NCI-H1417 (cell line): ENCODE measurements around the gene ANKRD6.
A peak's percentile ranks its signal among the peaks of the same experiment; 100 is the strongest.

Source experiments
- DNase-seq, 3 experiments: peaks; one replicate each; lab custom pipeline; 2025; lab: John Stamatoyannopoulos, UW

Gene ANKRD6

DNA sequence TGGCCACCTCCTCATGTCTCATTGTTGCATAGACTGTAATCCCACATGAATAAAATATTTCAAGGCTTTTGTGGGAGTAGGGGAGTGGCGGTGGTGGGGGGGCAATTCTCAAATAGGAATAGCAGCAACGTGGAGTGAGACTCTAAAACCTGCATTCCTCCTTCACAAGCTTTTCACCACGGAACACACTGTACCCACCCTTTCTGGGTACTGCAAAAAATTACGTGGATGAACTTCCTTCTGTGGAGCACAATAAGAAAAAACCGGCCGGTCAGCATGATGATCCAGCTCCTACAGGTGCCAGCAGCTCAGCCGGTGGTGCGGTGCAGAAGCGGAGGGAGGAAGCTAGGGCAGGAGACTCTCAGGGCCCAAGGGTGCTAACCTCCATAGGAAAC lies 19.9 kb upstream of the ANKRD6 start:
- DNase-seq = peak in 2 of 3 experiments; percentile 37 to 62

DNA sequence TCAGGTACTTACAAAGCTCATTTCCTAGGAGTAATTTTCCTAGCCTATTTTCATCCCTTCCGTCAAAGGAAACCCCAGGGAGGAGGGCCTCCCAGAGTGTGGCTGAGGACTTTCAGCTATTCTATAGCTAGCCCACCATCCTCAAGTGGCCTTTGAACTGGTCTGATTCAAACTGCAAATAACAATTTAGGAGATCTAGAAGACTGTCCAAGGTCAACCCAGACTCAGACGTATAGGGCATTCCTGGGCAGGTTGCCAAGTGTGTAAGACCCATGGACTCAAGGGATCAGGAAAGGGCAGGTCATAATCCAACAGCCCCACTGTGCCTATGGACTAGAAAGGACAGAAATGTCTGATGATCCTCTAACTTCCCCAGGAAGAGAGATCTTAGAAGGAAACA lies 18.7 kb upstream of the ANKRD6 start:
- no peak for DNase-seq

DNA sequence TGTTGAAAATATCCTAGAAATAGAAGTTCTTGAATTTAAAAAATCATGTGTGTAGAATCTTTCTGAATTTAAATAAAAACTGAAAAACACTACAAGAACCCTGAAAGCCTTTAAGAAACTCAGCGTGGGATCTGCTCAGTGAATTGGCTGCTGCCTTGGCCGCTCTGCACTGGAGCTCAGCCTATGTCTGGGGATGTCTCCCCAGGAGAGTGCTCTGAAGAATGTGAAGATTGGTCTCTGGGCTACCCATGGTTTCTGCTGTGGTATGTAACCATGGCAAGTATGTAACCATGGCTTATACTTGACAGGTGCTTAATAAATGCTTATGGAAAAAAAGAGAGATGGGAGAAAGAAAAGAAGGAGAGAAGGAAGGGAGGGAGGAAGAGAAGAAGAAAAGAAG lies 17.8 kb upstream of the ANKRD6 start:
- DNase-seq = no peak

DNA sequence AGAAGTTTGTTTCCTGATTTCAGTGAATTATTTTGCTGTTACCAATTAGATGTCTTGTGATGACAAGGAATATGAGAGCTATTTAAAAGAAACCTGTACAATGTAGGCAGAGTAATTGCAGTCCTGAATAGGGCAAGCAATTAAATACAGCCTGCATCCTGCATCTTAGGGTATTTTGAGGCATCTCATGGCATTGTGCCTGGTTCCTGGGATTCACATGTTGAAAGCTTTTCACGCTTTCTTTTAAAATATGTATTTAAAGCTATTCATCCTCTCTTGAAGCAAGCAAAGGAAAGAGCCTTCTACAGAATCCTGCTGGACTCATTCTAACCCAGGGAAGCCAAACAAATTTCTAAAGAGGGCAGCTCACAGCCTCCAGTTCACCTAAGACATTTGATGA lies 16.2 kb upstream of the ANKRD6 start:
- peak in 1 of 3 experiments; percentile 28 for DNase-seq

DNA sequence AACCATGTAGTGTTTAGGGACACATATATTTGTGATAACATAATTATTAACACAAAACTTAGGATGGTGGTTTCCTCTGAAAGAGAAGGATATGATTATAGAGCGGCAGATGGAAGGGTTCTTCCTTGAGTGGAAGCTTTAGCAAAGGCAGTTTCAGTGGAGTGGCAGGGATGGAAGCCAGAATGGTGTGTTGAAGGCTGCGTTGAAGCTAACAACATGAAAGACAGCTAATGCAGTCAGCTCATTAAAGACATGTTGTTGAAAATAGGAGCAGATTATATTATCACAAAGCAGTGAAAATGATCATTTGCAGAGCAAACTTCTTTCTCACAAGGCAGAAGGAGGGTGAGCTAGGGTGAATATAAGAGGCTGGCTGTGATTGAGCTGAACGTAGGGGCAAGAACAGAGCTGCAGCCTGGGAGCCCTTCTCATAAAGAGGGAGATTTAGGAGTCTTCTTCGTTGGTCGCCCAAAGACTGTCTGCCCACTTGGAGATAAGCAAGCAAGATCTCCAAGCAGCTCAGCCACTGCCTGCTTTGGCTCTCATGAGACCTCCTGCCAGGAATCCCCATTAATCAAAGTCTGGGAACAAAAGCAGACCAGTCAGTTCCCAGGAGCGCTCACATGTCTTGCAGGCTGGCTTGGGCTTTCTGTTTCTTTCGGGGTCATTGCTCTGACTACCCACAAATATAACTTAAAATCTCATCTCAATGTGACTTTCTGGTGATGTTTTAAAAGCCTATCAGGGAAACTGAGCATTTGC lies 2.6 kb upstream of the ANKRD6 start:
- DNase-seq = peak; percentile 67 to 91 (median 71)

DNA sequence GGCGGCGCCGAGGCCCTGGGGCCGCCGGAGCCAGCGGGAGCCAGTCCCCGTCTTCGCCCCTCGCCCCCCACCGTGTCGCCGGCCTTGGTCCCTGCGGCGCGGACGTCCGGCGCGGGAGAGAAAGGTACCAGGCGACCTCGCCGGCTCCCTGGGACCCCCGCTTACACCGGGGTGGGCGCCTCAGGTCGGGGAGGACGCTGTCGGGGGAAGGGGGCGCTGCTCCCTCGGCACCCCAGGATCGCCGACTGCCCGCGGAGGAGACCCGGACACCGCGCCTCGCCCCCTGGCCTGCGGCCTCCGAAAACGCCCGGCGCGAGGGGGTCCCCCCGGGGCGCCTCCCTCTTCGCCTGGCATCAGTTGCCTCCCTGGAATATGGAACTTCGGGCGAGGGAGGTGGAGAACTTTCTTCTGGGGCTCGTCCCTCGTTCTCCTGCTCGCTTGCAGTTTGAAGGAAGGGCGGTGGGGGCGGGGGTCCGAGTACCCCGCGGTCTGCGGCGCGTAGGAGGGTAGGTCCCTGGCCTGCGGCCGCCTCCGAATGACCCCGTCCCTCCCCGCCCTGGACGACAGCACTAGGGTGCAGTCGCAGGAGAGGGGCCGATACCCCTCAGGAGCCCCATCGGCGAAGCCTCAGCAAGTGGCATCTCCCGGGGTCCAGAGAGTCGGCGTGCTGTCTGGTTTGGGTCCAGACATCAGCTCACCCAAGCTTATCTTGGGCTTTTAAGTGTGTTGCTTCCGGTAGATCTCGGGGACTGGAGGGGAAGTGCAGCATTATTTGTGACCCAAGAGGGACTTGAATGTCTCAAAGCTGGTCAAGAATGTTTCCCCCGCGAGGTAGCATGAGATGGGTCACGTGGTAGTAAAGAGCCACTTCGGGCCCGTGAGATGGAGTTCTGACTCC lies 549 bp downstream of the ANKRD6 start:
- peak; percentile 66 to 74 (median 73) for DNase-seq

DNA sequence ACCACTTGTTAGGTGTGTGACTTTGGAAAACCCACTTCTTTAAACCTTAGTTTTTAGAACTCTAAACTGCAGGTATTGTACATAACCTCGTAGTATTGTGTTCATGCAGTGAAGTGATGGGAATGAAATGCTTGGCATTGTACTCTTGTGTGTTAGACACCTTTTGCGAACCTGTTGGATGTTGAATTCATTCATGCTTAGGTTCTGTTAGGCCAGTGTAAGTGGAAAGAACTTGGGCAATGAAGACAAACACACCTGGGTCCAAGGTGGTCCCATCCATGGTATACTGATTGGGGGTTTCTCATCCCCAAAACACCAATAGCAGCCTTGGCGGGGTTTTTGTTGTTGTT lies 1.2 kb downstream of the ANKRD6 start:
- no peak for DNase-seq

DNA sequence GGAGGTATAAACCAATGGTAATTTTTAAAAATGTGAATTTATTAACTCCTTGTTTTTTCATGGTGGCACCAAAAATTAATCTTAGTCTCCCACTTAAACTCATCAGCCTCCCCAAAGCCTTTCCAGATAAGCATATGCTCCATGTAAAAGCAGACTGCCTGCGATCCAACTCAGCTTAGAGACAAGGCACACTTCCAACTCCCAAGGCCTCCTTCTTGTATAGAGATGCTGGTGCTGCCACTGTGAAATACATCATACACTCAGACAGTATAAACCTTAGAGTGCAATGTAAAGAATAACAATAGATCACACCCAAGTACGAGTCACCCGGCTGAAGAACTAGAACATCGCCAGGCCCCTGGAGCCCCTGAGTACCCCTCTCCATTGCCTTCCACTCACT lies 2.0 kb downstream of the ANKRD6 start:
- no peak for DNase-seq

DNA sequence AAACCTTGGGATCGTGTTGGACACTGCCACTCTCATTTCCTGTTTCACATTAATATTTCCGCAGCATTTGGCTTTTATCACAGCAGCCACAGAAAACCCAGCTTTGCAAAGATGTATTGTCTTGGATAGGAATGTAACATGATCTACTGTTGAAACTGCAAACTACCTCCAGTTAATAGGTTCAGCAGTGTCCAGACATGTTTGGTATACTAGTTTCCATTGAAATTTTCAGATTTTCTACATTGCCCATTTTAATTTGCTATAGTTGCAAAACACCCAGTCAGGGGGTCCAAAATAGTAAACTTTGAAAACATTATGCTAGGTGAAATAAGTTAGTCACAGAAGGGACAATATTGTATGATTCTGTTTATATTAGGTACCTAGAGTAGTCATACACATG lies 3.3 kb downstream of the ANKRD6 start:
- DNase-seq = peak in 2 of 3 experiments; percentile 10 to 22

DNA sequence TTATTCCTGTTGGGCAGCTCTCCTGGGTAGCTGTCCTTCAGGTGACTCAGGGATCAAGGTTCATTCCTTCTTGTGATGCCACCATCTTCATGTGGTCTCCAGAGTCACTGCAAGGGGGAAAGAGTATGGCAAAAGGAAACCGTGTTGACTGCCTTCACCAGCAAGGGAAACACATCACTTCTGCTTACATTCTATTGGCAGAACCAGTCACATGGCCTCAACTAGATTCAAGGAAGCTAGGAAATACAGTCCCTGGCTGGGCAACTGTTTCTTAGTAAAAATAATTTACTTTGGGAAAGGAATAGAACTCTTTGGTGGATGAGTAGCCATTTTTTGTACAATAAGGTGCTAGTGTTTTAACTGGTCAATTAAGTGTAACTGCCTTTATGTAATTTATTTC lies 5.3 kb downstream of the ANKRD6 start:
- no peak for DNase-seq

DNA sequence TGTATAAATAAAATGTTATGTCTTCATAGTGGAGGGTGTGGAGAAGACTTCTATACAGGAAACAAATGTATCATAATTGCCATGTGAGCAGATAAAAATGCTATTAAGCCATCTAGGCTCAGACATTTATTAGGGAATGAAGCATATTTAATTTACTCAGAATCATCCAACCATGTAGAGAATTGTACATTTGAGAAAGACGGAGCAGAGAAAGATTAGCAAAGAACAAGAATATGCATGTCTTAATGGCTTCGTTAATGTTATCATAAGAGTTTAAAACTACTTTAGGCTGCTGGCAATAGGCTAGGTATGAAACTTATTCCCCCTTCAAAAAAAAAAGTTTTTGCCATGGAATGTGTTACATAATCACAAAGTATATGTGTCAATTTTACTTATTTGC lies 6.1 kb downstream of the ANKRD6 start:
- DNase-seq = no peak

DNA sequence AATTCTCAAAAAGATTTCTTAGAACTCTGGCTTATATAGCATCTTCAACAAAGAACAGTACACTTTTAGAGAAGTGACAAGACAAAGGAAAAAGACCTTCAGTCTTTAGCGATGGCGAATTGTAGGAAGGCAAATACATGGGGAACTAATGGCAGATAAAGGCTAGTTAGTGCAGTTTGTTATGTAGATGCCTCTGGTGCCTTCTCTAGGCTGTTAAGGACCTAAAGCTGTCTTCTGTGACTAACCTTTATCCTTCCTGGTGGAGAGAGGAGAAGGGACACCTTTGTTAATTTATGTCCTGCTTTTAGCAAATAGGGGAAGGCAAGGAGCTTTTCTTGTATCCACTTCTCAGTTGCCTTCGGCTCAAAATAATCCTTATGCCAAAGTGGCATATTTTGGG lies 7.2 kb downstream of the ANKRD6 start:
- DNase-seq = no peak

DNA sequence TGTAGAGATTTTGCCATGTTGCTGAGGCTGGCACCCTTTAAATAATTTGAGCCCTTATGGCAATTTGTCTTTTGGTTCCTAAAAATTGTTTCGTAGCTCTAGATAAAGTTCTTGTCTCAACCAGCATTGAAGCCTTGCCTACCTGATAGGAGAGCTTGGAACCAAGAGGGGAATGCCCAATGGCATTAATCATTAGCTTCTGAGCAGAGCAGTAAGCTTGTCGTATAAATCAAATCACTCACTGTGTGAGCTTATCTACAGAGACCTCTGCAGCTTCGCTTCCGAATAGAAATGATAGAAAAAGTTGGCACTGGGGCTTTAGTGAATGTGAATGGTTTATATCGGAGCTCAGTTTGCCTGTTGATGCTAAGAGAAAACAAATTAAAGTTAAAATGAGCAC lies 10.7 kb downstream of the ANKRD6 start:
- DNase-seq = no peak

DNA sequence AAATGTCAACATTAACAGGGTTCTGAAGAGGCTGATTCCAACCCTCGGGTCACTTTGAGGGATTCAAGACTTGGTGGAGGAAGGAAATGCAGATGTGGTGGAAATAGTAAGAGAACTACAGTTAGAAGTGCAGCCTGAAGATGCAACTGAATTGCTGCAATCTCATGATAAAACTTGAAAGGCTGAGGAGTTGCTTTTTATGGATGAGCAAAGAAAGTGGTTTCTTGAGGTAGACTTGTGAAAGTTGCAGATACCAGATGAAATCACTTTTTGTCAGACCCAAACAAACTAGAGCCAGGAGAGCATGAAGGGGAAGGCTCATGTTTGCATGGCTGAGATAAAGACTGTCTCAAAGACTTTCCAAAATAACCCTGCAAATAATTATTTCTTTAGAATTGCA lies 16.2 kb downstream of the ANKRD6 start:
- no peak for DNase-seq

DNA sequence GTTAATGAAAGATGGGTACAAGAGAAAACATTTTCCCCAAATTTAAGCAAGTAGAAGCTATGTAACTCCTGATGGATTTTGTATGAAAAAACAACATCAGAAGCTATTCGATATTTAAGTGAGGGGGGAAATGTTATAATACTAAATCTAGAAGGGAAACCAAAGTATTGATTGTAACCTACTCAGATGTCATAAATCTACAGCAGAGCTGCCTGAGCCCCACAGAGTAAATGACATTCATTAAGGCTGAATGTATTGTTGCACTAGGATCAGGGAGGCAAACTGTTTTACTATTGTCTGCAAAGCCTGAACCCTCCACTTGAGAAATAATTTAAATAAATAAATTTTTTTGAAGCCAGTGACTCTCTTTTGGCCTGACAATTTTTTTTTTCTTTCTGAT lies 19.3 kb downstream of the ANKRD6 start:
- peak in 2 of 3 experiments; percentile 44 to 72 for DNase-seq

DNA sequence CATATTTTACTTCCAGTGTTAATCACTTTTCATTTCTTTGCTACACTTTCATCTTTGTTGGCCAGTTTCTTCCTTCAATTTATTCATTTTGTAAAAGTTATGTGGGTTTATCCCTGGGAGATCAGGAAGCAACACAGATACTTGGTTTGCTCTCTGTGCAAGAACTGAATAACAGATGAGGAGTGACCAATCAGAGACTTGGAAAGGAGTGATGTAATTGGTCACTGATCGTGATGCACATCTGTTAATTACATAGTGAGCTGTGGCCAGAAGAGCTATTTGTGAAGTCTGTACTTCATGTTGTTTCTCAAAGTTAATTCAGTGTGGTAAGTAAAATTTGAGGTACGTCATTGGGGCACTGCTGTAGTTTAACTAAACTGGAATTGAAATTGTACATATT lies 21.3 kb downstream of the ANKRD6 start:
- DNase-seq = no peak

DNA sequence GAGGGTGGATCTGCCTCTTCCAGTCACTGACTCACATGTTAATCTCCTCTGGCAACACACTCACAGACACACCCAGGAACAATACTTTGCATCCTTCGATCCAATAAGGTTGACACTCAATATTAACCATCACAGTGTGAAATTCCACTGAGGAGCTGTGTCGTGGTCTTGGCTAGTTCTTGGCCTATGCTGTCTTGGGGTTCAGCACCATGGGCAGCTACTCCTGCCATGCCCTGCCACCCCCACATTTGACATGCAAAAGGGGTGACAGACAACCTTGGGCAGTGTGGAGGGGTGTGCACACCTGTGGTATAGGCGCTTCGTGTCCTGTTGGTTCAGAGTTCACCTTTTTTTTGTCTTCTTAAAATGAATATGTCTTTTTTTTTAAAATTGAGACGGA lies 25.8 kb downstream of the ANKRD6 start:
- no peak for DNase-seq

DNA sequence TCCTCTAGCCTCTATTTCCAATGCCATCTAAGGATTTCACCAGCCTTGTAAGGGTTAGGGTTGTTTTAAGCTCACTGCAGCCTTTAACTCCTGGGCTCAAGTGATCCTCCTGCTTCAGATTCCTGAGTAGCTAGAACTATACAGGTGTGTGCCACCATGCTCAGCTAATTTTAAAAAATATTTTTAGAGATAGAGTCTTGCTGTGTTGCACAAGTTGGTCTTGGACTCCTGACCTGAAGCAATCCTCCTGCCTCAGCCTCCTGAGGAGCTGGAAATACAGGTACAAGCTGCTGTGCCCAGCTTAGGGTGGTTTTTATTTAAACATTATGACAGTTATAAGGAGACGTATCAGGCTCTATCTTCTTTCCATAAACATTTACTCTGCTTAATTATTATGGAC lies 26.5 kb downstream of the ANKRD6 start:
- DNase-seq = no peak

DNA sequence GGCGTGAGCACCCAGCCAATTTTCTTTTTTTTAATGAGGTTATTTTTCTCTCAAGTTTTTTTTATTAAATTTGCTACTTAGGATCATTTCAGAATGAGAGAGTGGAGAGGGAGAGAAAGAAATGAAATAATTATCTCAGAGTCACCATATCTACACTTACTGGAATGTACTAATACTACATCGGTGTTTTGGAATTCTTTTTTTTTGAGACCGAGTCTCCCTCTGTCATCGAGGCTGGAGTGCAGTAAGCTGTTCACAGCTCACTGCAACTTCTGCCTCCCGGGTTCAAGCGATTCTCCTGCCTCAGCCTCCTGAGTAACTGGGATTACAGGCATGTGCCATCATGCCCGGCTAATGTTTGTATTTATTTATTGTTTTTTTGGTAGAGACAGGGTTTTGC lies 27.8 kb downstream of the ANKRD6 start:
- DNase-seq = no peak

DNA sequence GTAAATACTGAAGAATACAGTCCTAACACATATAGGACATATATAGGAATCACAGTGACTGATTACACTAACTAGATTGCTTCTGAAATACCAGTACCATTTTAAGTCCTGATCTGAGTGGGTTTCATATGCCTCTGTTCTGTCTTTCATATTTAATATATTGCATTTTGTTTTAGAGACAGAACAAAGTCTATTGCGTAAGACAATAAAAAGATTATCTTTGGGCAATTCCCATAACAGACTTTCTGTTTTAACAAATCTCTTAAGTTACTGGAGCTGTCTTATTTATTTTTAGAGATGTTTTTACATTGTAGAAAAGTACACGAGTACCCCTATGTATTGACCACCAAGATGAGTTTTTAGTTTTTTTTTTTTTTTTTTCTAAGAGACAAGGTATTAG lies 29.6 kb downstream of the ANKRD6 start:
- DNase-seq = no peak

DNA sequence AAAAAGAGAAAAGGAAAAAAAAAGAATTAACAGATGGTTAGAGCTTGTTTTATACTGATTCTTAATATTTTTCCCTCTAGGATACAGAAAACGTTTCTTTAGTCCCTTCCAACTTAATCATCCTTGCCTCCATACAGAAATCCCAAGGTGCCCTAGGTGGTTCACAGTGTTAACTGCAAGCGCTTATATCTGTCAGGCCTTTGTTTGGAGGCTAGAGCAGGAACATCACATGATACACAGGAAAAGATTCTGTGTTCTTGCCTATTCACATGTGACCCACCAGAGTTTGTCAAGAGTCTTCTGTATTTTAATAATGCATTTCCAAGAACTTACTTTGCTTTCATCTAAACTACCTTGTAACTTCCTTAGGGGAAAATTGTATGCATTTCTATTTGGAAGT lies 31.3 kb downstream of the ANKRD6 start:
- DNase-seq = no peak

DNA sequence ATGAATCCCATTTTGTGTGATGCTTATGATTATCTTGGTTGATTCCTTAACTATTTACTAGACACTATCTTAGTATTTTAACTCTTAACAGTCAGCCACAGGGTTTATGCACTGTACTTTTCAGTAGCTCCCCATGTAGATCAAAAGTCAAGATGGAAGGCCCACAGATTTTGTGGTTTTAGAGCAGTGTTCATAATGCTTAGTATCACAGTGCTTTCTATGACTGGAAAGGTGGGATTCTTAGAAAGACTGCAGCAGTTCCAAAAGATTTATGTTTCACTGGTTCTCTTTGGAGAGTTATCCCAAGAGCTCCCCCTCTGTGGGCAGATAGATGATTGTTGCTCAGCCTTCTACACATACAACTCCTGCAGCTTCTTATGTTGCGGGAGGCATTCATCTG lies 34.5 kb downstream of the ANKRD6 start:
- no peak for DNase-seq

DNA sequence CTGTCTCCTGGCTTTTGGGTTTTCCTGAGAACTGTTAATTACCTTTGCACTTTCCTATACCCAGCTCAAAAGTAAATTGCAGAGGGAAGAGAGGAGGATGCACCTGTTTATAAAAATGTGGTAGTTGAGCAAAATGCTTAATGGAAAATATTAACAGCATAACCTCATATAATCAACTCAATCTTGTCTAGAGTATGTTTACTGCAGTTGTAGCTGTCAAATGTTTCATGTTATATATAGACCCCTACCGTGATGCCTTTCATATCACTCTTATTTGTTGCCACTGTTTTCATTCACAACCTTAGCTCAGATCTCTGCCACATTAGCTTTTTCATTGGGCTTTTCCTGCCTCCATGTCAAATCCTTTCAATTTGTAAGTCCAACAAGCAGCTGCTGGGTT lies 36.0 kb downstream of the ANKRD6 start:
- peak in 2 of 3 experiments; percentile 29 to 72 for DNase-seq
